NOMO-1 treated with DMSO at 0.1 percent for 48 hours (cell line): ENCODE data around the gene BRIP1.
"Not testable (repeated sequence)": the region's sequence is repeated elsewhere in the genome, so short reads cannot be mapped to it uniquely, and the experiment has no call there.

Source experiments
- DNase-seq: peaks from one replicate; lab custom pipeline; 2025; ENCODE audit not compliant: unreplicated experiment; lab: John Stamatoyannopoulos, UW

Gene BRIP1

GRCh38 chr17:61867033-61867432 is 3.7 kb upstream of the BRIP1 start:
- no peak for DNase-seq

GRCh38 chr17:61863801-61864126 is 436 bp upstream of the BRIP1 start:
- no peak for DNase-seq

- DNase-seq = no peak
Measured at GRCh38 chr17:61862105-61862574, 1.2 kb downstream of the BRIP1 start.

GRCh38 chr17:61860397-61860796 is 2.9 kb downstream of the BRIP1 start:
- DNase-seq = not testable (repeated sequence)

- no peak for DNase-seq
Measured at GRCh38 chr17:61856035-61856434, 7.3 kb downstream of the BRIP1 start.

GRCh38 chr17:61852857-61853256 is 10.5 kb downstream of the BRIP1 start:
- no peak for DNase-seq

- DNase-seq = no peak
Measured at GRCh38 chr17:61849674-61850073, 13.7 kb downstream of the BRIP1 start.

GRCh38 chr17:61848896-61849295 is 14.4 kb downstream of the BRIP1 start:
- no peak for DNase-seq

- DNase-seq = no peak
Measured at GRCh38 chr17:61848247-61848646, 15.1 kb downstream of the BRIP1 start.

- no peak for DNase-seq
Measured at GRCh38 chr17:61847659-61848058, 15.7 kb downstream of the BRIP1 start.

GRCh38 chr17:61846761-61847375 is 16.5 kb downstream of the BRIP1 start:
- DNase-seq = no peak

- DNase-seq = no peak
Measured at GRCh38 chr17:61846088-61846487, 17.2 kb downstream of the BRIP1 start.

- DNase-seq = no peak
Measured at GRCh38 chr17:61843435-61843834, 19.9 kb downstream of the BRIP1 start.

- no peak for DNase-seq
Measured at GRCh38 chr17:61842899-61843298, 20.4 kb downstream of the BRIP1 start.

GRCh38 chr17:61839300-61839786 is 24.0 kb downstream of the BRIP1 start:
- no peak for DNase-seq

- peak; percentile 52 for DNase-seq
Measured at GRCh38 chr17:61837175-61838051, 25.9 kb downstream of the BRIP1 start.

- DNase-seq = no peak
Measured at GRCh38 chr17:61836266-61837174, 26.8 kb downstream of the BRIP1 start.

GRCh38 chr17:61835606-61836005 is 27.7 kb downstream of the BRIP1 start:
- DNase-seq = no peak

GRCh38 chr17:61834610-61835009 is 28.7 kb downstream of the BRIP1 start:
- DNase-seq = no peak

GRCh38 chr17:61833536-61834193 is 29.7 kb downstream of the BRIP1 start:
- no peak for DNase-seq

- no peak for DNase-seq
Measured at GRCh38 chr17:61832463-61832862, 30.9 kb downstream of the BRIP1 start.
